PC-3 (cell line): Measurements from ENCODE around the gene CGRRF1. TPM values are rescaled to one million over a fixed set of nuclear protein-coding genes. Genes with fewer than 3 reads are reported as not detected.

Source experiments
- ATAC-seq: fragments of 200-7000 bp; cut with Tn5 transposase; 2 replicates; pipeline ENCODE4 v1.9.1; 2020; ENCODE audit warnings: mild to moderate bottlenecking, moderate library complexity
- BruUV-seq: library from RNA; stranded (reverse); fragments of 400-500 nt; replicated peaks from 2 replicates; lab custom pipeline; 2021; lab: Mats Ljungman, UMichigan
- CTCF ChIA-PET: fragments of 300-600 bp; sonication (Branson Sonifier 250); formaldehyde crosslinking; loops from one replicate; lab custom pipeline; 2022; ENCODE audit warnings: antibody characterized with exemption; lab: Charles Lee
- POLR2A ChIA-PET: fragments of 300-600 bp; sonication (Branson Sonifier 250); formaldehyde crosslinking; loops from one replicate; lab custom pipeline; 2022; ENCODE audit warnings: antibody characterized with exemption; ENCODE audit not compliant: unreplicated experiment; lab: Charles Lee
- DNase-seq: peaks from one replicate; pipeline ENCODE4 v3.0.0-alpha.2; 2015
- H2AFZ ChIP-seq: fragments of 300-600 bp; sonication (generic); 2 replicates; pipeline ENCODE4 v1.6.0; 2016; ENCODE audit warnings: antibody characterized with exemption, low read length
- H3F3A ChIP-seq: fragments of 300-600 bp; sonication (generic); one replicate; pipeline ENCODE4 v1.6.0; 2017; ENCODE audit warnings: antibody characterized with exemption, low read length, control low read depth, mild to moderate bottlenecking; ENCODE audit not compliant: unreplicated experiment
- H3K27ac ChIP-seq: fragments of 300-600 bp; sonication (generic); 2 replicates; pipeline ENCODE4 v1.5.1; 2016; ENCODE audit warnings: mild to moderate bottlenecking, low read length
- H3K27me3 ChIP-seq: fragments of 300-600 bp; sonication (generic); 2 replicates; pipeline ENCODE4 v1.6.1; 2016; ENCODE audit warnings: low read length, mixed read lengths
- H3K36me3 ChIP-seq: fragments of 300-600 bp; sonication (generic); 2 replicates; pipeline ENCODE4 v1.6.1; 2016; ENCODE audit warnings: low read depth, mixed run types, low read length, mixed read lengths
- H3K4me1 ChIP-seq: fragments of 300-600 bp; sonication (generic); 2 replicates; pipeline ENCODE4 v1.5.1; 2016; ENCODE audit warnings: low read length; ENCODE audit not compliant: insufficient read depth
- H3K4me2 ChIP-seq: fragments of 300-600 bp; sonication (generic); 2 replicates; pipeline ENCODE4 v1.6.0; 2016; ENCODE audit warnings: low read length
- H3K4me3 ChIP-seq: fragments of 300-600 bp; sonication (generic); 2 replicates; pipeline ENCODE4 v1.5.1; 2016; ENCODE audit warnings: mild to moderate bottlenecking, low read length, mixed read lengths
- H3K79me2 ChIP-seq: fragments of 300-600 bp; sonication (generic); 2 replicates; pipeline ENCODE4 v1.6.1; 2017; ENCODE audit warnings: low read length, mixed read lengths
- H3K9ac ChIP-seq: fragments of 300-600 bp; sonication (generic); 2 replicates; pipeline ENCODE4 v1.6.0; 2016; ENCODE audit warnings: mild to moderate bottlenecking, low read length
- H3K9me2 ChIP-seq: fragments of 300-600 bp; sonication (generic); replicated peaks from 2 replicates; pipeline ENCODE4 v1.6.1; 2016; ENCODE audit warnings: mixed run types, low read length, mixed read lengths
- H3K9me3 ChIP-seq: fragments of 300-600 bp; sonication (generic); 2 replicates; pipeline ENCODE4 v1.6.1; 2016; ENCODE audit warnings: low read length, mixed read lengths
- H4K20me1 ChIP-seq: fragments of 300-600 bp; sonication (generic); 2 replicates; pipeline ENCODE4 v1.6.1; 2016; ENCODE audit warnings: low read length, mixed read lengths
- CTCF ChIP-seq: fragments of 300-600 bp; sonication (generic); conservative IDR thresholded peaks from 2 replicates; pipeline ENCODE4 v1.5.1; 2017; ENCODE audit warnings: antibody characterized with exemption, low read depth, mild to moderate bottlenecking, low read length
- EZH2 ChIP-seq: fragments of 300-600 bp; sonication (generic); IDR thresholded peaks from one replicate; pipeline ENCODE4 v1.6.1; 2017; ENCODE audit warnings: antibody characterized with exemption, mild to moderate bottlenecking, low read length; ENCODE audit not compliant: unreplicated experiment
- EZH2phosphoT487 ChIP-seq: fragments of 300-600 bp; sonication (generic); IDR thresholded peaks from 2 replicates; pipeline ENCODE4 v1.6.1; 2018; ENCODE audit warnings: mild to moderate bottlenecking, antibody characterized with exemption, low read length, borderline replicate concordance
- intact Hi-C: fragments of 100-400 bp; cut with micrococcal nuclease; formaldehyde crosslinking; loops from 2 replicates; pipeline ENCODE4 v1.9.0; 2023
- total RNA-seq: library from RNA; depleted of rRNA; stranded (reverse); fragments of >200 nt; gene quantifications from 2 replicates; pipeline ENCODE4 v1.2.3, GENCODE V29; 2014

CGRRF1 gene
- total RNA-seq, 1 experiment from 2014 or later: 31.3 TPM

- H3K9me2 ChIP-seq: no peaks in the 10 kb centered on the region
- no peaks in the 10 kb centered on the region; the same call in 1 of the 2 replicates for H3K36me3 ChIP-seq
- ChIA-PET CTCF (interaction anchor here (0.5 to 2.3 kb wide), 8 partner anchors 21 to 382 kb away, joined by 3 to 9 read pairs (median 4); partner anchors contain the start of gene CGRRF1), POLR2A (interaction anchor here (0.6 to 1.9 kb wide), 5 partner anchors 21 to 319 kb away, joined by 3 to 13 read pairs (median 8); partner anchors contain the start of gene CGRRF1)
- H3F3A ChIP-seq: no peaks in the 10 kb centered on the region
- intact Hi-C loops: loop anchor here (1.0 kb wide), 4 partner anchors 21 to 122 kb away; partner anchors contain the start of genes CGRRF1 and CNIH1
- H3K4me3 ChIP-seq: peak within 1 kb of the TSS; percentile 80
- ATAC-seq (peak; percentile 91), DNase-seq (peak; percentile 99)
- peak within 1 kb of the TSS; percentile 86 for H3K27ac ChIP-seq
- no peaks in the 10 kb centered on the region for H3K9me3 ChIP-seq
- H3K27me3 ChIP-seq: no peaks in the 10 kb centered on the region
- H4K20me1 ChIP-seq: peaks cover 9% of the 10 kb centered on the region; the same call in 1 of the 2 replicates
- peaks cover 42% of the 10 kb centered on the region for H3K4me1 ChIP-seq
- peak; percentile 68 for TF ChIP-seq CTCF
- TF ChIP-seq EZH2phosphoT487: no peak
- no TSS peak for BruUV-seq
- peaks cover 54% of the 10 kb centered on the region for H3K79me2 ChIP-seq
- H3K9ac ChIP-seq: peak within 1 kb of the TSS; percentile 86
- H2AFZ ChIP-seq: peak within 1 kb of the TSS; percentile 96
- peak within 1 kb of the TSS; percentile 83 for H3K4me2 ChIP-seq
Measured at GRCh38 chr14:54488646-54489317, 20.9 kb upstream of the CGRRF1 start, which contains the start of gene GMFB. TSS of gene GMFB (minus strand) at chr14:54488980. CDS start at chr14:54488927, 53 bp downstream.

GRCh38 chr14:54489318-54489683 is 20.4 kb upstream of the CGRRF1 start:
- BruUV-seq: no TSS peak

More at GRCh38 chr14:54489318-54489683, 20.4 kb upstream of the CGRRF1 start:
- peak overlapping the region; percentile 86 for H3K27ac ChIP-seq
- peaks cover 50% of the 10 kb centered on the region for H3K79me2 ChIP-seq
- H4K20me1 ChIP-seq: peaks cover 7% of the 10 kb centered on the region; the same call in 1 of the 2 replicates
- H3K4me2 ChIP-seq: peak overlapping the region; percentile 83
- no peaks in the 10 kb centered on the region for H3K9me3 ChIP-seq
- H3F3A ChIP-seq: no peaks in the 10 kb centered on the region
- H3K36me3 ChIP-seq: no peaks in the 10 kb centered on the region
- peak overlapping the region; percentile 86 for H3K9ac ChIP-seq
- H3K27me3 ChIP-seq: no peaks in the 10 kb centered on the region
- H3K9me2 ChIP-seq: no peaks in the 10 kb centered on the region
- peaks cover 40% of the 10 kb centered on the region for H3K4me1 ChIP-seq
- POLR2A ChIA-PET: interaction anchor here (0.6 to 1.9 kb wide), 3 partner anchors 20 to 319 kb away, joined by 4 to 13 read pairs (median 11); partner anchors contain the start of gene CGRRF1
- peak overlapping the region; percentile 96 for H2AFZ ChIP-seq
- DNase-seq: no peak
- peak overlapping the region; percentile 80 for H3K4me3 ChIP-seq
- TF ChIP-seq EZH2phosphoT487: no peak
- 0 out of 2 replicates have a peak, but pooled peaks have one; percentile 2 for TF ChIP-seq CTCF
- TF ChIP-seq EZH2: no peak
- ATAC-seq: no peak
- intact Hi-C loops: loop anchor here (1.0 kb wide), 1 partner anchor 93 kb away; no protein-coding TSS in a partner anchor
- CTCF ChIA-PET: interaction anchor here (1.1 to 2.3 kb wide), 3 partner anchors 20 to 75 kb away, joined by 6 to 9 read pairs (median 9); partner anchors contain the start of gene CGRRF1
